ENCODE results near the gene RHOD. TPM values are rescaled to one million over a fixed set of nuclear protein-coding genes. Genes with fewer than 3 reads are reported as not detected.

Gene RHOD
- polyA plus RNA-seq, 1 experiment: 12.9 TPM

DNA sequence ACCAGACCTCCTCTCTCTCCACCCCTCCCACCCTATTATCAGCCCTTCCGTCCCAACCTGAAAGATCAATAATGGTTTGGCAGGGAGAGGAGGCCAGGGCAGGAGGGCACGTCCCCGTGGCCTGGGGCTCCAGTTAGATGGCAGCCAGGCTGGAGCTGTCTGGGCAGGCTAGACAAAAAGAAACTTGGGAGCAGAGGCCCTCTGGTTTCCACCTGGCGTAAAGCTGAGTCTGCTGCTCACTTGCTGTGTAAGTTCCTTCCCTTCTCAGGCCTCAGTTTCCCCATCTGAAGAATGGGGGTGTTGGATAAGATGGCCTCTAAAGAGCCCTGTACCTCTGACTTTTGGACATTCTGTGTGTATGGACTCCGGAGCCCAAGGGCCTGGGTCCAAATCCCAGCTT, 3.8 kb upstream of the RHOD start:
- H3K27me3 ChIP-seq (ENCODE audit: control insufficient read depth, insufficient read depth, low read length): no peaks in the 10 kb centered on the region
- CTCF ChIA-PET: interaction anchor here (0.6 to 1.5 kb wide), 6 partner anchors 19 to 904 kb away, joined by 3 to 7 read pairs (median 3); no protein-coding TSS in a partner anchor
- H3K27ac ChIP-seq (ENCODE audit: low read depth, low read length): no peak overlapping the region
- no peak overlapping the region for H3K4me3 ChIP-seq (ENCODE audit: low read depth, low read length)
- TF ChIP-seq, protein P1, sequence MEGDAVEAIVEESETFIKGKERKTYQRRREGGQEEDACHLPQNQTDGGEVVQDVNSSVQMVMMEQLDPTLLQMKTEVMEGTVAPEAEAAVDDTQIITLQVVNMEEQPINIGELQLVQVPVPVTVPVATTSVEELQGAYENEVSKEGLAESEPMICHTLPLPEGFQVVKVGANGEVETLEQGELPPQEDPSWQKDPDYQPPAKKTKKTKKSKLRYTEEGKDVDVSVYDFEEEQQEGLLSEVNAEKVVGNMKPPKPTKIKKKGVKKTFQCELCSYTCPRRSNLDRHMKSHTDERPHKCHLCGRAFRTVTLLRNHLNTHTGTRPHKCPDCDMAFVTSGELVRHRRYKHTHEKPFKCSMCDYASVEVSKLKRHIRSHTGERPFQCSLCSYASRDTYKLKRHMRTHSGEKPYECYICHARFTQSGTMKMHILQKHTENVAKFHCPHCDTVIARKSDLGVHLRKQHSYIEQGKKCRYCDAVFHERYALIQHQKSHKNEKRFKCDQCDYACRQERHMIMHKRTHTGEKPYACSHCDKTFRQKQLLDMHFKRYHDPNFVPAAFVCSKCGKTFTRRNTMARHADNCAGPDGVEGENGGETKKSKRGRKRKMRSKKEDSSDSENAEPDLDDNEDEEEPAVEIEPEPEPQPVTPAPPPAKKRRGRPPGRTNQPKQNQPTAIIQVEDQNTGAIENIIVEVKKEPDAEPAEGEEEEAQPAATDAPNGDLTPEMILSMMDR (IDR thresholded peaks at IDR 0.05; ENCODE audit: low read depth, low read length): no peak
- POLR2A ChIA-PET: interaction anchor here (1.2 kb wide), 1 partner anchor 56 kb away, joined by 4 read pairs; no protein-coding TSS in a partner anchor
- no peaks in the 10 kb centered on the region; the same call in 1 of the 2 replicates for H3K9me3 ChIP-seq (ENCODE audit: control insufficient read depth, insufficient read depth, low read length)
- DNase-seq (ENCODE audit: low read depth, low spot score): no peak

DNA sequence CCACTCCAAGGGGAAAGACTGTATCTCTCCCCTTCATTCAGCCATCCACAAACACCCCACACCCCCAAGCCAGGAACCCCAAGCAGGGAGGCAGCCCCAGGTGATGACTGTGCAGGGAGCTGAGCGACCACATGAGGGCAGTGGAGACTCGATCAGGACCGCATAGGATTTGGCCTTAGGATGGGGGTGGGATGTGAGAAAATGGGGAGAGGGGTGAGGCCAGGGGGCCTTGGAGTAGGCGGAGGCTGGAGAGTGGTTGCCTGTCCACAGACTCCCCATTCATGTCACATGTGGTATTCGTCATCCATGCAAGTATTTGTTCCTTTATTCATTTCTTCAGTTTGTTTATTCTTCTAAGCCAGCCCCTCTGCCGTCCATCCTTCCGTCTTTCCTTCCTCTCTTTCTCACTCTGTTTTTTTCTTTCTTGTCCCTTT, 2.7 kb upstream of the RHOD start:
- ChIA-PET POLR2A (interaction anchor here (0.6 to 1.2 kb wide), 3 partner anchors 57 to 595 kb away, joined by 3 to 4 read pairs (median 3); no protein-coding TSS in a partner anchor), CTCF (interaction anchor here (0.8 to 1.5 kb wide), 8 partner anchors 10 to 298 kb away, joined by 3 to 5 read pairs (median 3); no protein-coding TSS in a partner anchor)
- Histone ChIP-seq H3K27ac (ENCODE audit: low read depth, low read length) (peak overlapping the region; percentile 95), H3K9me3 (ENCODE audit: control insufficient read depth, insufficient read depth, low read length) (no peaks in the 10 kb centered on the region; the same call in 1 of the 2 replicates), H3K27me3 (ENCODE audit: control insufficient read depth, insufficient read depth, low read length) (no peaks in the 10 kb centered on the region), H3K4me3 (ENCODE audit: low read depth, low read length) (no peak overlapping the region)
- TF ChIP-seq, protein P1 (IDR thresholded peaks at IDR 0.05; ENCODE audit: low read depth, low read length): peak; percentile 90
- no peak for DNase-seq (ENCODE audit: low read depth, low spot score)

DNA sequence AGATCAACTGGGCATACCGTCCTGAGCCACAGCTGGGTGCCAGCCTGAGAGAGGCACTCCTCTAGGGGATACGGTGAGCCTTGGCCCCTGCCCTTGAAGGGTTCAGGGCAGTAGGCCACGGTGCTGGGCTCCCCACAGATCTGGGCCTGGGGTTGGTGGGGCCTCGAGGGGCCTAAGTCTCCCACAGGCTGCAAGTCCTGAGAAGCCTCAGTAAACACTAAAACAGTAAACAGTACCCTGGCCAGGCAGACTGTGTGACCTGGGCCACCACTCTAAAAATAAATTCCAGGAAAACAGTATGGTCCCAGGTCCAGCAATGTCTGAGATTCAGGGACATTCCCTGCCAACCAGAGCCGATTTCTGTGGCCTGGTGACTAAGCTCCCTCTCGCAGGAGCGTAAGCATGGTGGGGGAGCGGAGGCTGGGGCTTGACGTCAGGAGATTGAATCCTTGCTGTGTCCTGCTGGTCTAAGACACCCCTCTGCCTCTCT, 2.3 kb upstream of the RHOD start:
- no peaks in the 10 kb centered on the region for H3K27me3 ChIP-seq (ENCODE audit: control insufficient read depth, insufficient read depth, low read length)
- DNase-seq (ENCODE audit: low read depth, low spot score): no peak
- H3K27ac ChIP-seq (ENCODE audit: low read depth, low read length): peak overlapping the region; percentile 95
- POLR2A ChIA-PET: interaction anchor here (0.6 to 1.2 kb wide), 3 partner anchors 58 to 596 kb away, joined by 3 to 4 read pairs (median 3); no protein-coding TSS in a partner anchor
- no peaks in the 10 kb centered on the region; the same call in 1 of the 2 replicates for H3K9me3 ChIP-seq (ENCODE audit: control insufficient read depth, insufficient read depth, low read length)
- H3K4me3 ChIP-seq (ENCODE audit: low read depth, low read length): no peak overlapping the region
- TF ChIP-seq, protein P1 (IDR thresholded peaks at IDR 0.05; ENCODE audit: low read depth, low read length): no peak
- CTCF ChIA-PET: interaction anchor here (0.8 to 1.5 kb wide), 8 partner anchors 10 to 263 kb away, joined by 3 read pairs; no protein-coding TSS in a partner anchor

DNA sequence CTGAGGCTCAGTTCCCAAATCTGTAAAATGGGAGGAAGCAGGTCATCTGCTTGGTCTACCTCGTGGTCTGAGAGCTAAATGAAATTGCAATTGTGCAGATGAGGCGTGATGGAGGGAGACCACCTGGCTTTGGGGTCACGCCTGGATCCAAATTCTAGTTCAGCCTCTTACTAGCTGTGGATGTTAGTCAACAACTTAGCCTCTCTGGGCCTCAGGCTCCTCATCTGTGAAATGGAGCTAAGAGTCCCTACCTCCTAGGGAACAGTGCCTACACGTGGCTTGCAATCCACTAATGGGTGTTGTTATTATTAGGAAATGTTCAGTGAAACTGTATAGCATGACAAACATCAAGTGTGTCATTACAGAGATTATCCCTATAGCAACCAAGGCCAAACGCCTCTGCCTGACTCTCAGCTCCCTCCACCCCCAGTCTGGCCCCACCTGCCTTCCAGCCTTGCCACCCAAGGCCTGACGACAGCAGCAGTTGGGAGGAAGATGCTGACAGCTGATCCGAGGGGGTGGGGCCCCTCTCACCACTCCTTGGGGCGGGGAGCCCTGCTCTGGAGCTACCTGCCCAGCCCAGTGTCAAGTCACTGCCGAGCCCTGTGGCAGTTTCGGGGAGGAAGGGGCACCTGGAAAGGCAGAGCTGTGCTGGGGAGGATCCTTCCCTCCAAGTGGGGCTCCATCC, 1.7 kb upstream of the RHOD start:
- ChIA-PET POLR2A (interaction anchor here (0.6 to 0.7 kb wide), 2 partner anchors 22 to 596 kb away, joined by 3 read pairs; no protein-coding TSS in a partner anchor), CTCF (interaction anchor here (0.8 to 1.3 kb wide), 4 partner anchors 11 to 263 kb away, joined by 3 to 4 read pairs (median 3); no protein-coding TSS in a partner anchor)
- Histone ChIP-seq H3K9me3 (ENCODE audit: control insufficient read depth, insufficient read depth, low read length) (no peaks in the 10 kb centered on the region; the same call in 1 of the 2 replicates), H3K27ac (ENCODE audit: low read depth, low read length) (peak overlapping the region; percentile 95), H3K4me3 (ENCODE audit: low read depth, low read length) (no peak overlapping the region), H3K27me3 (ENCODE audit: control insufficient read depth, insufficient read depth, low read length) (no peaks in the 10 kb centered on the region)
- no peak for DNase-seq (ENCODE audit: low read depth, low spot score)
- TF ChIP-seq, protein P1 (IDR thresholded peaks at IDR 0.05; ENCODE audit: low read depth, low read length): no peak

Data from AG04450 (cell line).